Measurements from ENCODE around the gene DUOX1. TPM values are rescaled to one million over a fixed set of nuclear protein-coding genes. Genes with fewer than 3 reads are reported as not detected.

DUOX1 gene
- total and polyA plus RNA-seq, 2 of the 13 experiments (the other 11 are each of a cell fraction or from before 2014, with no cell fraction given), result 0.03 TPM; not detected in 1

DNA sequence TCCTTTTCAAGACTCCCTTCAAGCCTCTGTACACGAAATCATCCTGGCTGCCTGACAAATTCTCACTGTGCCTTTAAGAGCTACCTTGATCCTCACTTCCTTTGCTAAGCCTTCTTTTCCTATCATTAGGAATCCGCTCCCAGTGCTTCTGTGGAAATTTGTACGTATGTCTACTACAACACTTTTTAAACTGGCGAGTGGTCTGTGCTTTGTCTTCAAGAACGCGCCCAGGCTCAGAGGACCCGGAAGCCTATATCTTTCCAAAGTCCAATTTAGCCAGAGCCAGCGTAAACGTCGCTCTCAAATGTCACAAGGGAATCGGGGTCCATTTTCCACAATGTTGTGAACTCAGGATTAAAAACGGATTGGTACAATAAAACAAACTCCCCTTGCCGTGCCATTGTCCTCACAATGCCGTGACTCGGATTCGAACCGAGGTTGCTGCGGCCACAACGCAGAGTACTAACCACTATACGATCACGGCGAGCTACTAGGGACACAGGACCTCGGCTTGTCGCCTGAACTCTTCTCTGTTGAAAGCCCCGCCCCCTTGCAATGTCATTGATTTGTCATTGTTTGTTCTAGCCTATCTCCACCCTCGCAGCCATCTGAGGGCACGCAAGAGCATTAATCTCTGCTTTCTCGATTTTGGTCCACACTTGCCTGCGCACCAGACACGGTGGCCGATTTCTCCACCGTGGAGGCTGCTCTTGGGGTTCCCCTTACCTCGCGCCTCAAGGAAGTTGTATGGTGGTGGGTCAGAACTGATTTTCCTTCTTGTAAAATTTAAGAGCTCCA lies 70.4 kb downstream of the DUOX1 start (continued):
- TF ChIP-seq, protein P1, sequence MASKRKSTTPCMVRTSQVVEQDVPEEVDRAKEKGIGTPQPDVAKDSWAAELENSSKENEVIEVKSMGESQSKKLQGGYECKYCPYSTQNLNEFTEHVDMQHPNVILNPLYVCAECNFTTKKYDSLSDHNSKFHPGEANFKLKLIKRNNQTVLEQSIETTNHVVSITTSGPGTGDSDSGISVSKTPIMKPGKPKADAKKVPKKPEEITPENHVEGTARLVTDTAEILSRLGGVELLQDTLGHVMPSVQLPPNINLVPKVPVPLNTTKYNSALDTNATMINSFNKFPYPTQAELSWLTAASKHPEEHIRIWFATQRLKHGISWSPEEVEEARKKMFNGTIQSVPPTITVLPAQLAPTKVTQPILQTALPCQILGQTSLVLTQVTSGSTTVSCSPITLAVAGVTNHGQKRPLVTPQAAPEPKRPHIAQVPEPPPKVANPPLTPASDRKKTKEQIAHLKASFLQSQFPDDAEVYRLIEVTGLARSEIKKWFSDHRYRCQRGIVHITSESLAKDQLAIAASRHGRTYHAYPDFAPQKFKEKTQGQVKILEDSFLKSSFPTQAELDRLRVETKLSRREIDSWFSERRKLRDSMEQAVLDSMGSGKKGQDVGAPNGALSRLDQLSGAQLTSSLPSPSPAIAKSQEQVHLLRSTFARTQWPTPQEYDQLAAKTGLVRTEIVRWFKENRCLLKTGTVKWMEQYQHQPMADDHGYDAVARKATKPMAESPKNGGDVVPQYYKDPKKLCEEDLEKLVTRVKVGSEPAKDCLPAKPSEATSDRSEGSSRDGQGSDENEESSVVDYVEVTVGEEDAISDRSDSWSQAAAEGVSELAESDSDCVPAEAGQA (IDR thresholded peaks at IDR 0.05; ENCODE audit: low read depth), result peak; percentile 67
- TF ChIP-seq, protein P1 (CRISPR knock-in tag; IDR thresholded peaks at IDR 0.05; ENCODE audit: borderline replicate concordance), result peak; percentile 52; the same call in 1 of the 2 replicates
- no peak for TF ChIP-seq SNAPC4 (CRISPR knock-in tag; IDR thresholded peaks at IDR 0.05)
- TF ChIP-seq BRF2 (CRISPR knock-in tag; IDR thresholded peaks at IDR 0.05), result no peak
- TF ChIP-seq FOXM1 (CRISPR knock-in tag; IDR thresholded peaks at IDR 0.05), result no peak
- no peak for TF ChIP-seq ZNF280D (CRISPR knock-in tag; IDR thresholded peaks at IDR 0.05)
- TF ChIP-seq SRSF9 (IDR thresholded peaks at IDR 0.05; ENCODE audit: borderline replicate concordance, insufficient read depth, low read depth, low read length, poor library complexity, severe bottlenecking), result no peak
- TF ChIP-seq ZNF441 (CRISPR knock-in tag; IDR thresholded peaks at IDR 0.05; ENCODE audit: borderline replicate concordance), result peak; percentile 95; the same call in 1 of the 2 replicates
- TF ChIP-seq HDAC2 (CRISPR knock-in tag; IDR thresholded peaks at IDR 0.05), result peak; percentile 65
- TF ChIP-seq, protein P2, sequence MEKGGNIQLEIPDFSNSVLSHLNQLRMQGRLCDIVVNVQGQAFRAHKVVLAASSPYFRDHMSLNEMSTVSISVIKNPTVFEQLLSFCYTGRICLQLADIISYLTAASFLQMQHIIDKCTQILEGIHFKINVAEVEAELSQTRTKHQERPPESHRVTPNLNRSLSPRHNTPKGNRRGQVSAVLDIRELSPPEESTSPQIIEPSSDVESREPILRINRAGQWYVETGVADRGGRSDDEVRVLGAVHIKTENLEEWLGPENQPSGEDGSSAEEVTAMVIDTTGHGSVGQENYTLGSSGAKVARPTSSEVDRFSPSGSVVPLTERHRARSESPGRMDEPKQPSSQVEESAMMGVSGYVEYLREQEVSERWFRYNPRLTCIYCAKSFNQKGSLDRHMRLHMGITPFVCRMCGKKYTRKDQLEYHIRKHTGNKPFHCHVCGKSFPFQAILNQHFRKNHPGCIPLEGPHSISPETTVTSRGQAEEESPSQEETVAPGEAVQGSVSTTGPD (CRISPR knock-in tag; IDR thresholded peaks at IDR 0.05), result no peak
